Lower leg skin (tissue), 3 donors: ENCODE data around the gene VPS54.

Experiments used
- POLR2A ChIP-seq, 2 donors: fragments of 450-650 bp; IDR thresholded peaks; one replicate each; pipeline ENCODE4 v1.6.1; 2016 to 2017; ENCODE audit warnings: antibody characterized with exemption in 2 of 2, mild to moderate bottlenecking in 1 of 2, moderate library complexity in 1 of 2
- TF ChIP-seq, protein P1 (sequence below), 3 donors: fragments of 450-650 bp; IDR thresholded peaks; one replicate each; pipeline ENCODE4 v1.5.1; 2016; ENCODE audit warnings: antibody characterized with exemption in 3 of 3, mild to moderate bottlenecking in 3 of 3, moderate library complexity in 2 of 3

- TF ChIP-seq, protein P1, sequence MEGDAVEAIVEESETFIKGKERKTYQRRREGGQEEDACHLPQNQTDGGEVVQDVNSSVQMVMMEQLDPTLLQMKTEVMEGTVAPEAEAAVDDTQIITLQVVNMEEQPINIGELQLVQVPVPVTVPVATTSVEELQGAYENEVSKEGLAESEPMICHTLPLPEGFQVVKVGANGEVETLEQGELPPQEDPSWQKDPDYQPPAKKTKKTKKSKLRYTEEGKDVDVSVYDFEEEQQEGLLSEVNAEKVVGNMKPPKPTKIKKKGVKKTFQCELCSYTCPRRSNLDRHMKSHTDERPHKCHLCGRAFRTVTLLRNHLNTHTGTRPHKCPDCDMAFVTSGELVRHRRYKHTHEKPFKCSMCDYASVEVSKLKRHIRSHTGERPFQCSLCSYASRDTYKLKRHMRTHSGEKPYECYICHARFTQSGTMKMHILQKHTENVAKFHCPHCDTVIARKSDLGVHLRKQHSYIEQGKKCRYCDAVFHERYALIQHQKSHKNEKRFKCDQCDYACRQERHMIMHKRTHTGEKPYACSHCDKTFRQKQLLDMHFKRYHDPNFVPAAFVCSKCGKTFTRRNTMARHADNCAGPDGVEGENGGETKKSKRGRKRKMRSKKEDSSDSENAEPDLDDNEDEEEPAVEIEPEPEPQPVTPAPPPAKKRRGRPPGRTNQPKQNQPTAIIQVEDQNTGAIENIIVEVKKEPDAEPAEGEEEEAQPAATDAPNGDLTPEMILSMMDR (IDR thresholded peaks at IDR 0.05) = no peak
- no peak for TF ChIP-seq POLR2A (IDR thresholded peaks at IDR 0.05)
Measured at GRCh38 chr2:64045938-64046337, 26.7 kb upstream of the VPS54 start.
